Panc1 (cell line): Measurements from ENCODE around the gene GPR160.

Experiments used
- SIN3A ChIP-seq: IDR thresholded peaks from 2 replicates; pipeline ENCODE4 v1.6.1; 2012; ENCODE audit warnings: low read depth, mild to moderate bottlenecking, low read length, moderate library complexity, borderline replicate concordance; ENCODE audit not compliant: insufficient read depth
- TF ChIP-seq, protein P1 (sequence below): fragments of 450-650 bp; IDR thresholded peaks from 2 replicates; pipeline ENCODE4 v1.5.1; 2017; ENCODE audit warnings: mild to moderate bottlenecking

DNA sequence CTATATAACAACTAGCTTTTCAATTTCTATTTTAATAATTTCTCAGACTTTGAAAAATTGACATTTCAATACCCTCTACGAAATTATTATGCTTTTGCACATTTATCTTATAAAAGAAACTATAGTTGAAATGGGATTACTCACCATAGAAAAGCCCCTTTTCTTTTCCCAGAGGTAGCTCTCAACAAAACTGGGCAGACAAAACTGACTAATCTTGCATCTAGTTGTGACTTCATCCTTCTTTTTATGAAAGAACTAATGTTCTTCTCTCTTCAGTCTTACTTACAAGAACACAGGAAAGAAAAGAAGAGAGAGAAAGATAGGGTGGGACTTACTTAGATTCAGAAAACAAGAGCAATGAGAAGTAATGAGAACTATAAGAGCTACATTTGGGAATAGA is 61.0 kb downstream of the GPR160 start:
- TF ChIP-seq, protein P1, sequence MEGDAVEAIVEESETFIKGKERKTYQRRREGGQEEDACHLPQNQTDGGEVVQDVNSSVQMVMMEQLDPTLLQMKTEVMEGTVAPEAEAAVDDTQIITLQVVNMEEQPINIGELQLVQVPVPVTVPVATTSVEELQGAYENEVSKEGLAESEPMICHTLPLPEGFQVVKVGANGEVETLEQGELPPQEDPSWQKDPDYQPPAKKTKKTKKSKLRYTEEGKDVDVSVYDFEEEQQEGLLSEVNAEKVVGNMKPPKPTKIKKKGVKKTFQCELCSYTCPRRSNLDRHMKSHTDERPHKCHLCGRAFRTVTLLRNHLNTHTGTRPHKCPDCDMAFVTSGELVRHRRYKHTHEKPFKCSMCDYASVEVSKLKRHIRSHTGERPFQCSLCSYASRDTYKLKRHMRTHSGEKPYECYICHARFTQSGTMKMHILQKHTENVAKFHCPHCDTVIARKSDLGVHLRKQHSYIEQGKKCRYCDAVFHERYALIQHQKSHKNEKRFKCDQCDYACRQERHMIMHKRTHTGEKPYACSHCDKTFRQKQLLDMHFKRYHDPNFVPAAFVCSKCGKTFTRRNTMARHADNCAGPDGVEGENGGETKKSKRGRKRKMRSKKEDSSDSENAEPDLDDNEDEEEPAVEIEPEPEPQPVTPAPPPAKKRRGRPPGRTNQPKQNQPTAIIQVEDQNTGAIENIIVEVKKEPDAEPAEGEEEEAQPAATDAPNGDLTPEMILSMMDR = no peak
- no peak for TF ChIP-seq SIN3A
